ENCODE measurements around the gene ADGRA1.

ADGRA1 gene

GRCh38 chr10:133056651-133057178, 31.0 kb upstream of the ADGRA1 start:
- no peaks in the 10 kb centered on the region for H3K27me3 ChIP-seq (ENCODE audit: insufficient read depth, low read length)
- H3K9me3 ChIP-seq (ENCODE audit: insufficient read depth, low read depth, low read length) = no peaks in the 10 kb centered on the region
- WGBS = 90% methylated on average over 19 of the region's 19 CpGs
- no peak overlapping the region for H3K27ac ChIP-seq (ENCODE audit: low read depth, low read length)
- no peaks in the 10 kb centered on the region for H3K4me1 ChIP-seq (ENCODE audit: insufficient read depth, low read length)
- H3K36me3 ChIP-seq (ENCODE audit: insufficient read depth, low read length) = no peaks in the 10 kb centered on the region
- no peak overlapping the region for H3K9ac ChIP-seq (ENCODE audit: low read depth, low read length)
- no peak overlapping the region for H3K4me3 ChIP-seq (ENCODE audit: low read length)

- H3K27me3 ChIP-seq (ENCODE audit: insufficient read depth, low read length) = no peaks in the 10 kb centered on the region
- no peaks in the 10 kb centered on the region for H3K4me1 ChIP-seq (ENCODE audit: insufficient read depth, low read length)
- 73% methylated on average over 11 of the region's 13 CpGs for WGBS
- H3K4me3 ChIP-seq (ENCODE audit: low read length) = no peak overlapping the region
- H3K27ac ChIP-seq (ENCODE audit: low read depth, low read length) = no peak overlapping the region
- no peaks in the 10 kb centered on the region for H3K36me3 ChIP-seq (ENCODE audit: insufficient read depth, low read length)
- H3K9ac ChIP-seq (ENCODE audit: low read depth, low read length) = no peak overlapping the region
- no peaks in the 10 kb centered on the region for H3K9me3 ChIP-seq (ENCODE audit: insufficient read depth, low read depth, low read length)
These were observed 29.2 kb upstream of the ADGRA1 start for GRCh38 chr10:133058331-133059092.

- Histone ChIP-seq H3K27me3 (ENCODE audit: insufficient read depth, low read length) (no peaks in the 10 kb centered on the region), H3K9ac (ENCODE audit: low read depth, low read length) (no peak overlapping the region), H3K36me3 (ENCODE audit: insufficient read depth, low read length) (no peaks in the 10 kb centered on the region), H3K4me1 (ENCODE audit: insufficient read depth, low read length) (no peaks in the 10 kb centered on the region), H3K27ac (ENCODE audit: low read depth, low read length) (no peak overlapping the region), H3K4me3 (ENCODE audit: low read length) (no peak overlapping the region), H3K9me3 (ENCODE audit: insufficient read depth, low read depth, low read length) (no peaks in the 10 kb centered on the region)
- 90% methylated on average over 7 of the region's 7 CpGs for WGBS
These were observed 28.6 kb upstream of the ADGRA1 start for GRCh38 chr10:133059093-133059470.

- Histone ChIP-seq H3K27me3 (ENCODE audit: insufficient read depth, low read length) (no peaks in the 10 kb centered on the region), H3K4me1 (ENCODE audit: insufficient read depth, low read length) (no peaks in the 10 kb centered on the region), H3K9ac (ENCODE audit: low read depth, low read length) (no peak overlapping the region), H3K9me3 (ENCODE audit: insufficient read depth, low read depth, low read length) (no peaks in the 10 kb centered on the region), H3K36me3 (ENCODE audit: insufficient read depth, low read length) (no peaks in the 10 kb centered on the region), H3K27ac (ENCODE audit: low read depth, low read length) (no peak overlapping the region), H3K4me3 (ENCODE audit: low read length) (no peak overlapping the region)
- WGBS = 92% methylated on average over 9 of the region's 9 CpGs
These were observed 28.2 kb upstream of the ADGRA1 start for GRCh38 chr10:133059571-133059970.

DNA sequence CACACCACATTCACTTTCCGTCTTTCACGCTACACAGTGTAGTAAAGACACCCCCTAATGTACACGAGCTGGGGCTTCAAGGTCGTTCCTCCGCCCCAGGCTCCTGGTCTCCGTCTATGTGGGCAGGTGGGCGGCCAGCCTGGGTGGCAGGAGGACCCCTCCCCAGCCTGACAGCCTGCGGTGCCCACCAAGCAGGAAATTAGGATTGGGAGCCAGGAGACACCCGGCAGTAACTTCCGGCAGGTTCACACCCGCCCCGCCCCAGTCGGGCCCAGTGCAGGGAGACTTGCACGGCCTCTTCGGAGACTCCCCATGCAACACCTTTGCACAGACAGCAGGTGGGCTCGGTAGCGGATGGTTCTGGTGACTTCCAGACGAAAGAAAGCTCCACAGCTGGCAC, 27.7 kb upstream of the ADGRA1 start:
- Histone ChIP-seq H3K27me3 (ENCODE audit: insufficient read depth, low read length) (no peaks in the 10 kb centered on the region), H3K27ac (ENCODE audit: low read depth, low read length) (no peak overlapping the region), H3K4me3 (ENCODE audit: low read length) (no peak overlapping the region), H3K4me1 (ENCODE audit: insufficient read depth, low read length) (no peaks in the 10 kb centered on the region), H3K9me3 (ENCODE audit: insufficient read depth, low read depth, low read length) (no peaks in the 10 kb centered on the region), H3K9ac (ENCODE audit: low read depth, low read length) (no peak overlapping the region), H3K36me3 (ENCODE audit: insufficient read depth, low read length) (no peaks in the 10 kb centered on the region)
- WGBS = 91% methylated on average over 18 of the region's 18 CpGs

DNA sequence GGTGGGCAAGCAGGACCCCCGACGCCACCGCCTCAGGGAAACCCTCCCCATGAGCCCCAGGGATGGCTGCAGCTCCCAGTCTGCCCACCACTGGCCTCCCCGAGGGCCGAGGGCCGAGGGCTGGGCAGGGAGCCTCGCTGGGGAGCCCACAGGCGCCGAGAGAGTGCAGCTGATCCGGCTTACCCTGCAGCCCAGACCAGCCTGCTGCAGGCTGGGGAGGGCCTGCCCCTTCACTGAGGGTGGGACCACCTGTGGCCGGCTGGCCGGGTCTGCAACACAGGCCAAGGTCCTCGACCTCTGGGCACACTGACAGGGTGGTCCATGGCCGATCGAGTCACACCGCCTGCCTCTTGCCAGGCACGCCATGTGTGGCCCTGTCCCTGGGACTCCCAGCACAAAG, 27.3 kb upstream of the ADGRA1 start:
- Histone ChIP-seq H3K4me3 (ENCODE audit: low read length) (no peak overlapping the region), H3K36me3 (ENCODE audit: insufficient read depth, low read length) (no peaks in the 10 kb centered on the region), H3K27ac (ENCODE audit: low read depth, low read length) (no peak overlapping the region), H3K9ac (ENCODE audit: low read depth, low read length) (no peak overlapping the region), H3K9me3 (ENCODE audit: insufficient read depth, low read depth, low read length) (no peaks in the 10 kb centered on the region), H3K4me1 (ENCODE audit: insufficient read depth, low read length) (no peaks in the 10 kb centered on the region), H3K27me3 (ENCODE audit: insufficient read depth, low read length) (no peaks in the 10 kb centered on the region)
- WGBS = 90% methylated on average over 17 of the region's 17 CpGs

- WGBS = 90% methylated on average over 12 of the region's 12 CpGs
These were observed 26.8 kb upstream of the ADGRA1 start for GRCh38 chr10:133060881-133061280.

GRCh38 chr10:133061296-133062038, 26.3 kb upstream of the ADGRA1 start:
- no peak overlapping the region for H3K4me3 ChIP-seq (ENCODE audit: low read length)
- H3K9ac ChIP-seq (ENCODE audit: low read depth, low read length) = no peak overlapping the region
- no peak overlapping the region for H3K27ac ChIP-seq (ENCODE audit: low read depth, low read length)
- no peaks in the 10 kb centered on the region for H3K27me3 ChIP-seq (ENCODE audit: insufficient read depth, low read length)
- H3K4me1 ChIP-seq (ENCODE audit: insufficient read depth, low read length) = no peaks in the 10 kb centered on the region
- 94% methylated on average over 23 of the region's 23 CpGs for WGBS
- H3K9me3 ChIP-seq (ENCODE audit: insufficient read depth, low read depth, low read length) = no peaks in the 10 kb centered on the region
- H3K36me3 ChIP-seq (ENCODE audit: insufficient read depth, low read length) = no peaks in the 10 kb centered on the region

More at GRCh38 chr10:133060881-133061280, 26.8 kb upstream of the ADGRA1 start:
- Histone ChIP-seq H3K36me3 (ENCODE audit: insufficient read depth, low read length) (no peaks in the 10 kb centered on the region), H3K4me1 (ENCODE audit: insufficient read depth, low read length) (no peaks in the 10 kb centered on the region), H3K27ac (ENCODE audit: low read depth, low read length) (no peak overlapping the region), H3K27me3 (ENCODE audit: insufficient read depth, low read length) (no peaks in the 10 kb centered on the region), H3K4me3 (ENCODE audit: low read length) (no peak overlapping the region), H3K9ac (ENCODE audit: low read depth, low read length) (no peak overlapping the region), H3K9me3 (ENCODE audit: insufficient read depth, low read depth, low read length) (no peaks in the 10 kb centered on the region)

GRCh38 chr10:133062085-133062484, 25.6 kb upstream of the ADGRA1 start:
- no peak overlapping the region for H3K4me3 ChIP-seq (ENCODE audit: low read length)
- no peak overlapping the region for H3K9ac ChIP-seq (ENCODE audit: low read depth, low read length)
- no peak overlapping the region for H3K27ac ChIP-seq (ENCODE audit: low read depth, low read length)
- 96% methylated on average over 23 of the region's 23 CpGs for WGBS
- H3K4me1 ChIP-seq (ENCODE audit: insufficient read depth, low read length) = no peaks in the 10 kb centered on the region
- no peaks in the 10 kb centered on the region for H3K9me3 ChIP-seq (ENCODE audit: insufficient read depth, low read depth, low read length)
- no peaks in the 10 kb centered on the region for H3K36me3 ChIP-seq (ENCODE audit: insufficient read depth, low read length)
- no peaks in the 10 kb centered on the region for H3K27me3 ChIP-seq (ENCODE audit: insufficient read depth, low read length)

- H3K27me3 ChIP-seq (ENCODE audit: insufficient read depth, low read length) = no peaks in the 10 kb centered on the region
- WGBS = 92% methylated on average over 23 of the region's 23 CpGs
- no peaks in the 10 kb centered on the region for H3K4me1 ChIP-seq (ENCODE audit: insufficient read depth, low read length)
- H3K9me3 ChIP-seq (ENCODE audit: insufficient read depth, low read depth, low read length) = no peaks in the 10 kb centered on the region
- no peak overlapping the region for H3K4me3 ChIP-seq (ENCODE audit: low read length)
- no peaks in the 10 kb centered on the region for H3K36me3 ChIP-seq (ENCODE audit: insufficient read depth, low read length)
- H3K9ac ChIP-seq (ENCODE audit: low read depth, low read length) = no peak overlapping the region
- no peak overlapping the region for H3K27ac ChIP-seq (ENCODE audit: low read depth, low read length)
These were observed 25.1 kb upstream of the ADGRA1 start for GRCh38 chr10:133062635-133063034.

Data from HUES64 (cell line).